Activated naive CD4-positive, alpha-beta T cell treated with anti-CD3 and anti-CD28 coated beads, Interleukin-2, amount 50 U/mL, for 72 hours (primary cell): ENCODE measurements around the gene NPR3. TPM values are rescaled to one million over a fixed set of nuclear protein-coding genes. Genes with fewer than 3 reads are reported as not detected.

Source experiments
- ATAC-seq, 2 donors: fragments of 150-1000 bp; cut with Tn5 transposase; 2 replicates each; pipeline ENCODE4 v1.10.0; 2021; ENCODE audit warnings: mild to moderate bottlenecking in 2 of 2, moderate library complexity in 2 of 2
- DNase-seq, 2 donors: peaks; one replicate each; pipeline ENCODE4 v3.0.0; 2021 to 2022; ENCODE audit warnings: low spot score in 2 of 2
- H3K27ac Mint-ChIP-seq, 2 donors: one replicate each; pipeline ENCODE4 v1.8.0; 2022; ENCODE audit warnings: mild to moderate bottlenecking in 2 of 2, mixed read lengths in 2 of 2
- H3K36me3 Mint-ChIP-seq, 2 donors: one replicate each; pipeline ENCODE4 v1.8.0; 2022; ENCODE audit warnings: mixed read lengths in 2 of 2
- H3K9me3 Mint-ChIP-seq, 2 donors: one replicate each; pipeline ENCODE4 v1.8.0; 2022; ENCODE audit warnings: mixed read lengths in 2 of 2
- total RNA-seq, 2 donors: library from RNA; stranded (reverse); gene quantifications; one replicate each; pipeline ENCODE4 v1.2.3, GENCODE V29; 2022

Gene NPR3
- under 1 TPM in 1 of 2 donors, not detected in 1; 0.16 TPM for total RNA-seq

GRCh38 chr5:32710550-32711361, at the start of gene NPR3:
Gene NPR3, plus strand, starts transcription at chr5:32711321. Its CDS starts 456 bp downstream, at chr5:32711777.
- H3K9me3 Mint-ChIP-seq, result no peaks in the 10 kb centered on the region
- H3K27ac Mint-ChIP-seq, result peak within 1 kb of the TSS in 1 of 2 donors; percentile 88
- DNase-seq (peak in 1 of 2 donors; percentile 20), ATAC-seq (peak in 1 of 2 donors; percentile 55)
- peaks cover 0 to 11% of the 10 kb centered on the region in 2 donors for H3K36me3 Mint-ChIP-seq

DNA sequence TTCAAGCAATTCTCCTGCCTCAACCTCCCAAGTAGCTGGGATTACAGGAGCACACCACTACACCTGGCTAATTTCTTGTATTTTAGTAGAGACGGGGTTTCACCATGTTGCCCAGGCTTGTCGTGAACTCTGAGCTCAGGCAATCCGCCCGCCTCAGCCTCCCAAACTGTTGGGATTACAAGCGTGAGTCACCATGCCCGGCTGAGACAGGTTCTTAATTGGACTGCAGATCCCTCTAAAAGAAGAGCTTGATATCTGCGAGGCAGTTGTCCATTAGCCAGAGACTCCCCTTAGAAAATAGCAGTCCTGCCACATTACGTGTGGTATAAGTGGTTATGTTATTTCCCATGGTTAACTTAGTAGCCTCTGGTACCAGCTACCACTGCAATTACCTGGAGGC, 46.6 kb upstream of the NPR3 start:
- ATAC-seq, result no peak
- DNase-seq, result no peak
- H3K27ac Mint-ChIP-seq, result no peak overlapping the region
- H3K9me3 Mint-ChIP-seq, result peaks cover 5 to 9% of the 10 kb centered on the region in 2 donors
- peaks cover 9 to 12% of the 10 kb centered on the region in 2 donors for H3K36me3 Mint-ChIP-seq

DNA sequence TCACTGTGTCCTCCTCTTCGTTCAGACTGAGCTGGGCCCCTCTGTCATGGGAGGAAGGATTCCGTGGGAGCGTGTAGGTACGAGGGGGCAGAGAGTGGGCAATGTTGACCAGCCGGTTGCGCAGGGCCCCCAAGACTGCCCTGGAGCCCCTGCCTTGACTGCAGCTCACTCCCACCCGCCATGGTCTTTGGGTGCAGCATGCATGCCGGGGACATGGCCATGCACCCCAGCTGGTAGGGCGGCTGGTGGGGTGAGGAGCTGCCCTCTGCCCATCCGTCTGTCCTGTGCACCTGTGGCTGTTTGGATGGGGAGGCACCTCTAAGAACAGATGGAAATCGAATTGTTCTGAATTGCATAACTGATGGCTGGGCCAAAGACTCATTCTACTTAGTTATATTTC, 42.6 kb upstream of the NPR3 start:
- H3K9me3 Mint-ChIP-seq, result peaks cover 4 to 9% of the 10 kb centered on the region in 2 donors
- no peak overlapping the region for H3K27ac Mint-ChIP-seq
- H3K36me3 Mint-ChIP-seq, result peaks cover 0 to 15% of the 10 kb centered on the region in 2 donors
- ATAC-seq, result no peak
- no peak for DNase-seq

- Mint-ChIP-seq H3K27ac (no peak overlapping the region), H3K9me3 (peaks cover 4 to 9% of the 10 kb centered on the region in 2 donors), H3K36me3 (peaks cover 0 to 15% of the 10 kb centered on the region in 2 donors)
- no peak for DNase-seq
- no peak for ATAC-seq
Measured at GRCh38 chr5:32673272-32673671, 37.8 kb upstream of the NPR3 start.

DNA sequence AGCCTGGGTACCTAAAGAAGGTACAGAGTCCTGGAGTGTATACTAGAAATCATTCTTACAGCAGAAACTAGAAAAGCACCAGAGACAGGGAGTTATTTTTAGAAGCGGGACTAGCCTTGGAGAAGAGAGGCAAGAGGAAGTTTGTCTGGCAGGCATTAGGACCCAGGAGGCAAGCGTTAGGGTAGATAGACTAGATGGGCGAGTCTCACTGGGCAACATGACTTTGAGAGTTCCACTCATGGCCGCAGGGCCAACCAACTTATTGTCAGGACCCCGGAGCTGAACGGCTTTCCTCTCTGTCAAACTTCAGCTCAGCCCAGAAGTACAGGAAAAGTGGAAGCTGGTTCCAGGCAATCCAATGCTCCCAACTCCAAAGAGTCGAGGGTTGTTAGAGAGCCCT, 34.1 kb upstream of the NPR3 start:
- ATAC-seq (no peak), DNase-seq (no peak)
- no peak overlapping the region for H3K27ac Mint-ChIP-seq
- H3K9me3 Mint-ChIP-seq, result peaks cover under 1 to 4% of the 10 kb centered on the region in 2 donors
- H3K36me3 Mint-ChIP-seq, result peaks cover 0 to 10% of the 10 kb centered on the region in 2 donors

GRCh38 chr5:32678472-32678871, 32.6 kb upstream of the NPR3 start:
- ATAC-seq (no peak), DNase-seq (no peak)
- Mint-ChIP-seq H3K9me3 (peaks cover under 1 to 1% of the 10 kb centered on the region in 2 donors), H3K27ac (no peak overlapping the region), H3K36me3 (peaks cover 1 to 2% of the 10 kb centered on the region in 2 donors)

DNA sequence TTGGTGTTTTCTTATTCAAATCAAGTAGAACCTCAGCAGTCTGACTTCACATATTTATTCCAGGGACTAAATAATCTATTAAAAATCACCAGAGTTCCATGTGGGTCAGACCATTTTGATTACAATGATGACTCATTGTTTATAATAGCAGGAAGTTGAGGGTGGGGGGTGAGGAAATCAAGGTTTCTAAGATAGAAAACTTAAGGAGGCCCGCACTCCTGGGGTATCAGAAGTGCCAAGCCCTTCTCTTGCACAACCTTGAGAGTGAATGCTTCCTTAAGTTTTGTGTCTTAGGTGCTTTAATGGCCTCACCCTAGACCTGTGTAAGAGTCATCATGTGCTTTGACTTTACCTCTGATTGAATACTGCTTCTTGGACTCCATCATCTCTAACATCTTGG, 31.9 kb upstream of the NPR3 start:
- H3K9me3 Mint-ChIP-seq, result peaks cover 8 to 9% of the 10 kb centered on the region in 2 donors
- H3K36me3 Mint-ChIP-seq, result peaks cover 9% of the 10 kb centered on the region in 2 donors
- DNase-seq (no peak), ATAC-seq (no peak)
- no peak overlapping the region for H3K27ac Mint-ChIP-seq

DNA sequence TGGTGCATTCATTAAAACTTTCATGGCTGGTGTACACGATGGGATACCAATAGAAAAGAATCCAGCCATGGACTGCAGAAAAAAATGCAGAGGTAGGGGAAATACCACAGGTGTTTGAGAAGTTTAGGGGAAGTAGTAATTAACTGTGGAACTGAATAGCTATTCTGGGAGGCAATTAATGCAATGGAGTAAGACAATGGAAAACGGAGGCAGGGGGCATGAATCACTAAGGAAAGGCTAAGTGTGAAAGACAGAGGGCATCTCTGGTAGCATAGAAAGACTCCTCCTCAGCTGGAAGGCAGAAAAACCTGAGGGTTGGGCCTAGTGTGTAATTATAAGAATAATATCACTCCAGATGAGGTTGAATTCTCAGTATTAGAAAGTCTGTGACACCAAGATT, 30.9 kb upstream of the NPR3 start:
- ATAC-seq (no peak), DNase-seq (no peak)
- Mint-ChIP-seq H3K9me3 (peaks cover 15 to 18% of the 10 kb centered on the region in 2 donors), H3K36me3 (peaks cover 10 to 19% of the 10 kb centered on the region in 2 donors), H3K27ac (peak overlapping the region in 1 of 2 donors; percentile 23)

- H3K27ac Mint-ChIP-seq, result no peak overlapping the region
- ATAC-seq, result no peak
- peaks cover 10 to 26% of the 10 kb centered on the region in 2 donors for H3K36me3 Mint-ChIP-seq
- DNase-seq, result no peak
- peaks cover 20 to 26% of the 10 kb centered on the region in 2 donors for H3K9me3 Mint-ChIP-seq
Measured at GRCh38 chr5:32683125-32683524, 28.0 kb upstream of the NPR3 start.

DNA sequence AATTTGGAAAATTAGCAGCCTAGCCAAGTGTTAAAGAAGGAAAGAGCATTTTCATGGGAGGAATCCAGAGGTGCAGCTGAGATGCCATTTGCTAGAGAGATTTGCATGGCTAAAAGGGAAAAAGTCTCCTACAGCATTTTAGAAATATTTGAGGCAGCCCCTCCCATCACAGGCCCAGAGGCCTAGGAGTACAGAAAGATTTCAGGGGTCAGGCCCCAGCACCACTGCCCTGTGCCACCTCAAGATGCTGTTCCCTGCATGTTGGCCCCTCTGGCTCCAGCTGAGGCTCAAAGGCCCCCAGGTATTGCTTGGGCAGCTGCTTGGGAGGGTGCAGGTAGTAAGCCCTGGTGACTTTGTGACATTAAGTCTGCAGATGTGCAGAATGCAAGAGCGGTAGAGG, 26.9 kb upstream of the NPR3 start:
- peaks cover 20 to 26% of the 10 kb centered on the region in 2 donors for H3K9me3 Mint-ChIP-seq
- ATAC-seq (no peak), DNase-seq (no peak)
- peaks cover 10 to 26% of the 10 kb centered on the region in 2 donors for H3K36me3 Mint-ChIP-seq
- H3K27ac Mint-ChIP-seq, result no peak overlapping the region

DNA sequence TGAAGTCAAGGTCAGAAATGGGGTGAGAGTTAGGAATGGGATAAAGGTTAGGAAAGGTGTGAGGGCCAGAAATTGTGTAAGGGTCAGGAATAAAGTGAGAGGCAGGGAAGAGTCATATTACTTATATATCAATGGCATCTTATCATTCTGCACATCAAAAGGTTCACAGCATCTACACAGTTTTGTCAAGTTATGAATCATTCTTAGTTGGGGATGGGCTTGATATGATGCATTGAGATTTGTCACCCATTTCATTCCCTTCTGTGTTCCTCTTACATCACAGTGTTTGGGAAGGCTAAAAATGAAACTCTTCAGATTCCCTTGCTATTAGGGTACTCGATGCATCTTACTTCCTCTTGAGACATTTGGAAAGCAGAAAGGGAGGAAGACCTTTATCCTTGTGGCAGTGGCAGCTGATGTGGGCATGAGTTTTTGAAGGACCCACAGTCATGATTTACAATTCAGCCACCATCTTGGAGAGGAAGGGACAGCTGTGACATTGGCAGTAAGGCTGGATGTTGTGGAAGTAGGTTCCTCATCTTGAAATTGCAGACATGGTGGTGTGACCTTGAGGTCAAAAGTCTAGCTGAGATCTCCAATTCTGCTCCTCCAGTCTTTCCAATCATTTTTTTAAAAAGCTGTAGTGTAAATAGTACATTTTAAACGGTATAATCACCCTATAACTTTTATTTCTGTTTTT, 24.2 kb upstream of the NPR3 start:
- Mint-ChIP-seq H3K27ac (no peak overlapping the region), H3K36me3 (peaks cover 10 to 26% of the 10 kb centered on the region in 2 donors), H3K9me3 (peaks cover 20 to 26% of the 10 kb centered on the region in 2 donors)
- ATAC-seq (no peak), DNase-seq (no peak)

- no peak for DNase-seq
- Mint-ChIP-seq H3K27ac (no peak overlapping the region), H3K36me3 (peaks cover 10 to 26% of the 10 kb centered on the region in 2 donors), H3K9me3 (peaks cover 20 to 26% of the 10 kb centered on the region in 2 donors)
- ATAC-seq, result no peak
Measured at GRCh38 chr5:32687499-32687831, 23.7 kb upstream of the NPR3 start.

GRCh38 chr5:32690153-32690552, 21.0 kb upstream of the NPR3 start:
- Mint-ChIP-seq H3K27ac (no peak overlapping the region), H3K36me3 (peaks cover 0 to 8% of the 10 kb centered on the region in 2 donors), H3K9me3 (peaks cover 6 to 8% of the 10 kb centered on the region in 2 donors)
- no peak for DNase-seq
- no peak for ATAC-seq

GRCh38 chr5:32690666-32691065, 20.5 kb upstream of the NPR3 start:
- DNase-seq (no peak), ATAC-seq (no peak)
- H3K9me3 Mint-ChIP-seq, result peaks cover 6% of the 10 kb centered on the region in 2 donors
- H3K27ac Mint-ChIP-seq, result no peak overlapping the region
- H3K36me3 Mint-ChIP-seq, result peaks cover 0 to 5% of the 10 kb centered on the region in 2 donors

GRCh38 chr5:32692036-32692746, 18.9 kb upstream of the NPR3 start:
- H3K9me3 Mint-ChIP-seq, result peaks cover 0 to 7% of the 10 kb centered on the region in 2 donors

GRCh38 chr5:32703957-32704356, 7.2 kb upstream of the NPR3 start:
- H3K36me3 Mint-ChIP-seq, result peaks cover 7 to 10% of the 10 kb centered on the region in 2 donors
- DNase-seq, result no peak
- peaks cover 10 to 20% of the 10 kb centered on the region in 2 donors for H3K9me3 Mint-ChIP-seq
- no peak for ATAC-seq
- H3K27ac Mint-ChIP-seq, result no peak overlapping the region

More at GRCh38 chr5:32692036-32692746, 18.9 kb upstream of the NPR3 start:
- ATAC-seq (no peak), DNase-seq (no peak)
- peaks cover 0 to 6% of the 10 kb centered on the region in 2 donors for H3K36me3 Mint-ChIP-seq
- no peak overlapping the region for H3K27ac Mint-ChIP-seq
